Progenitor cell of endocrine pancreas (in vitro differentiated cells): ENCODE data around the gene FAM221B. TPM values are rescaled to one million over a fixed set of nuclear protein-coding genes. Genes with fewer than 3 reads are reported as not detected.
A peak's percentile ranks its signal among the peaks of the same experiment; 100 is the strongest.

Source experiments
- DNase-seq: peaks from one replicate; pipeline ENCODE4 v3.0.0; 2021; ENCODE audit warnings: low spot score; ENCODE audit not compliant: unreplicated experiment
- H3K27ac Mint-ChIP-seq: 2 replicates; pipeline ENCODE4 v1.8.0; 2021; ENCODE audit warnings: mild to moderate bottlenecking, moderate library complexity, mixed read lengths
- H3K27me3 Mint-ChIP-seq: 2 replicates; pipeline ENCODE4 v1.8.0; 2021; ENCODE audit warnings: mixed read lengths
- H3K36me3 Mint-ChIP-seq: 2 replicates; pipeline ENCODE4 v1.8.0; 2022; ENCODE audit warnings: mixed read lengths; ENCODE audit not compliant: insufficient read depth
- H3K4me1 Mint-ChIP-seq: 2 replicates; pipeline ENCODE4 v1.8.0; 2021; ENCODE audit warnings: low read depth, mixed read lengths
- H3K4me3 Mint-ChIP-seq: 2 replicates; pipeline ENCODE4 v1.8.0; 2021; ENCODE audit warnings: low read depth, mild to moderate bottlenecking, moderate library complexity, mixed read lengths
- H3K9me3 Mint-ChIP-seq: 2 replicates; pipeline ENCODE4 v1.8.0; 2021; ENCODE audit warnings: low read depth, mixed read lengths
- CTCF ChIP-seq: fragments of 200-600 bp; sonication (generic); IDR thresholded peaks from one replicate; pipeline ENCODE4 v1.5.0; 2021; ENCODE audit warnings: antibody characterized with exemption, mild to moderate bottlenecking; ENCODE audit not compliant: unreplicated experiment
- total RNA-seq: library from RNA; stranded (reverse); gene quantifications from 2 replicates; pipeline ENCODE4 v1.2.1, GENCODE V29; 2021

Gene FAM221B
- total RNA-seq, 1 donor from 2014 or later = not detected

GRCh38 chr9:35835766-35836165 is 7.2 kb upstream of the FAM221B start:
- peaks cover 24% of the 10 kb centered on the region for H3K4me1 Mint-ChIP-seq

GRCh38 chr9:35835216-35835632 is 6.7 kb upstream of the FAM221B start:
- peak; percentile 49 for TF ChIP-seq CTCF
- Mint-ChIP-seq H3K36me3 (peaks cover 6% of the 10 kb centered on the region), H3K4me1 (peaks cover 24% of the 10 kb centered on the region), H3K4me3 (no peak overlapping the region), H3K27me3 (no peaks in the 10 kb centered on the region), H3K9me3 (no peaks in the 10 kb centered on the region), H3K27ac (no peak overlapping the region)
- no peak for DNase-seq

More at GRCh38 chr9:35835766-35836165, 7.2 kb upstream of the FAM221B start:
- no peak overlapping the region for H3K27ac Mint-ChIP-seq
- DNase-seq = no peak
- peaks cover 6% of the 10 kb centered on the region for H3K36me3 Mint-ChIP-seq
- no peaks in the 10 kb centered on the region for H3K27me3 Mint-ChIP-seq
- no peak overlapping the region for H3K4me3 Mint-ChIP-seq
- no peaks in the 10 kb centered on the region for H3K9me3 Mint-ChIP-seq
- no peak for TF ChIP-seq CTCF

- TF ChIP-seq CTCF = no peak
Measured at GRCh38 chr9:35834260-35835215, 6.0 kb upstream of the FAM221B start.

GRCh38 chr9:35832814-35833213 is 4.3 kb upstream of the FAM221B start:
- no peaks in the 10 kb centered on the region for H3K27me3 Mint-ChIP-seq
- H3K4me3 Mint-ChIP-seq = no peak overlapping the region
- DNase-seq = no peak
- H3K27ac Mint-ChIP-seq = peak overlapping the region; percentile 29
- peaks cover 39% of the 10 kb centered on the region for H3K4me1 Mint-ChIP-seq
- no peaks in the 10 kb centered on the region for H3K9me3 Mint-ChIP-seq
- no peak for TF ChIP-seq CTCF
- no peaks in the 10 kb centered on the region for H3K36me3 Mint-ChIP-seq

More at GRCh38 chr9:35834260-35835215, 6.0 kb upstream of the FAM221B start:
- H3K4me3 Mint-ChIP-seq = no peak overlapping the region
- no peaks in the 10 kb centered on the region for H3K9me3 Mint-ChIP-seq
- H3K27me3 Mint-ChIP-seq = no peaks in the 10 kb centered on the region
- H3K36me3 Mint-ChIP-seq = peaks cover 3% of the 10 kb centered on the region
- peak overlapping the region; percentile 43 for H3K27ac Mint-ChIP-seq
- H3K4me1 Mint-ChIP-seq = peaks cover 31% of the 10 kb centered on the region
- DNase-seq = no peak

- no peak for TF ChIP-seq CTCF
- DNase-seq = no peak
- no peaks in the 10 kb centered on the region for H3K9me3 Mint-ChIP-seq
- peaks cover 3% of the 10 kb centered on the region for H3K27me3 Mint-ChIP-seq
- H3K4me3 Mint-ChIP-seq = peak overlapping the region; percentile 17
- H3K4me1 Mint-ChIP-seq = peaks cover 39% of the 10 kb centered on the region
- no peak overlapping the region for H3K27ac Mint-ChIP-seq
- no peaks in the 10 kb centered on the region for H3K36me3 Mint-ChIP-seq
Measured at GRCh38 chr9:35831040-35831439, 2.5 kb upstream of the FAM221B start.
